ENCODE data around the gene CKLF.
"Not testable (repeated sequence)": the region's sequence is repeated elsewhere in the genome, so short reads cannot be mapped to it uniquely, and the experiment has no call there.

The CKLF gene, protein sequence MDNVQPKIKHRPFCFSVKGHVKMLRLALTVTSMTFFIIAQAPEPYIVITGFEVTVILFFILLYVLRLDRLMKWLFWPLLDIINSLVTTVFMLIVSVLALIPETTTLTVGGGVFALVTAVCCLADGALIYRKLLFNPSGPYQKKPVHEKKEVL

GRCh38 chr16:66552286-66553177 lies at the start of gene CKLF:
TSS of gene CKLF (plus strand) at chr16:66552576. CDS start at chr16:66552716, 140 bp downstream.
- peak; percentile 35 for DNase-seq

DNA sequence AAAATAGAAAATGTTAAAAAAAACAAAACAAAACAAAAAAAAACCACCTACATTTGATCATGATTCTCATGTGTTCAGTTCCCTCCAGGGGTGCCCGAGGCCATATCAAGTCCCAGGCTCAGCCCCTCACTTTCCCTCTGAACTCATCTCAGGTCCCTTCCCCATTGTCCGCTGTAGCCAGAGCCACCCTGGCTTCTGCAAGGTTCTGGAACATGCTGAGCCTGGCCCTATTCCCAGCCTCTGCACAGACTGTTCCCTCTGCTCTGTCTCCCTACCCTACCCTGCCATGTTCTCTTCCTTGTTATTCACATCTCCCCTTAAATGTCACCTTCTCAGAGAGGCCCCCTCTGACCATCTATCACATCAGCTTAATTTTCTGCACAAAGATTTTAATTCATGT lies 49.3 kb upstream of the CKLF start:
- no peak for DNase-seq

DNA sequence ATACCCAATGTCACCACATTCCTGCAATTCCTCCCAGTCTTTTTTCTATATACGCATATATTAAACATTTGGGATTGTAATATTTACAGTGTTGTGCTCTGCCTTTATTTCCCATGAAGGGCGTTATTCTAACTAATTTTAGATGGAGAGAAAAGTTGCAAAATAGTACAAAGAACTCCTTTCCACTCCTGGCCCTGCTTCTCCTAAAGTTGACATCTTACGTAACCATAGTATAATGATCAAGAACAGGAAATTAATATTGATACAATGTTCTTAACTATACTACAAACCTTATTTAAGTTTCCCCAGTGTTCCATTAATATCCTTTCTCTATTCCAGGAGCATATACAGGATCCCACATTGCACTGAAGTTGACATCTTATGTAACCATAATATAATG lies 48.8 kb upstream of the CKLF start:
- no peak for DNase-seq

DNA sequence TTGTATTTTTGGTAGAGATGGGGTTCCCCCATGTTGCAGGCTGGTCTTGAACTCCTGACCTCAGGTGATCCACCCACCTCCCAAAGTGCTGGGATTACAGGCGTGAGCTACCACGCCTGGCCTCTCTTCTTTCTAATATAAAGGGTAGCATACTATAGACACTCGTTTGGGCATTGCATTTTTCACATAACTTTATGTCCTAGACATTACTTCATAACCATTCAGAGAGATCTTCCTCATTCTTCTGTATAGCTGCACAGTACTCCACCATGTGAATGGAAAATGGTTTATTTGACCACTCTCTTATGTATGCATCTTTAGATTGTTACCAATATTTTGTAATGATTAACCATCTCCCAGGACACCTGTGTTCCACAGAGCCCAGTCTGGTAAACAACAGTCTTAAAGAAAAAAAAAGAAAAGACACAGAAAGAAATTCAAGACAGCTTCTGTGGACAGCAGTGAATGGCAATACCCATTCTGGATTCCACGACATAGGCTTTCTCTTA lies 44.6 kb upstream of the CKLF start:
- DNase-seq: no peak

GRCh38 chr16:66508248-66508913 lies 44.0 kb upstream of the CKLF start:
- no peak for DNase-seq

DNA sequence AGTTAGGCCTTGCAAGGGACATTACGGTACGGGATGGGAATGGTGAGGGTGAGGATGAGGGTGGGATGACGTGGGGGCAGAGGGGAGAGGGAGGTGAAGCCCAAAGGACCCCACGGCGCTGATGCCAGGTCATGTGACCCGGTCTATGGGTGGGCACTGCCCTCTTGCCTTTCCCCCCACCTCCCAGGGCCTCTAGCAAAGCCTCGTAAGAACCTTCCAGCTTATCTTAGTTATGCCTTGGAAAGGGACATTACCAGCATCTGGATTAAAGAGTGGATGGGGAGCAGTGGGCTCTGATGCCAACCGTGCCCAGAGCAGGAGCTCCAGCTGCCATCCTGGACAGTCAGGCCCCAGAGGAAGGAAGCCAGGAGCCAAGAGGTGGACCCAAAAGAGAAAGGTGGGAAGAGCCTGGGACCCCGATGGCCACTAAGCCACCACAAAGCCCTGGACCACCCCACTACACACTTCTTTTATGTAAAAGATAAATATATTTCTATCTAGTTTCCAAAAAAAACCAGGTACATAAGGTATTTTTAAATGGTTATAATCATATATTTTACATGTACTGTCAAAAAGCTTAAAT lies 43.4 kb upstream of the CKLF start:
- no peak for DNase-seq

- no peak for DNase-seq
Measured at GRCh38 chr16:66509576-66509975, 42.8 kb upstream of the CKLF start.

- DNase-seq: no peak
Measured at GRCh38 chr16:66510298-66510697, 42.1 kb upstream of the CKLF start.

DNA sequence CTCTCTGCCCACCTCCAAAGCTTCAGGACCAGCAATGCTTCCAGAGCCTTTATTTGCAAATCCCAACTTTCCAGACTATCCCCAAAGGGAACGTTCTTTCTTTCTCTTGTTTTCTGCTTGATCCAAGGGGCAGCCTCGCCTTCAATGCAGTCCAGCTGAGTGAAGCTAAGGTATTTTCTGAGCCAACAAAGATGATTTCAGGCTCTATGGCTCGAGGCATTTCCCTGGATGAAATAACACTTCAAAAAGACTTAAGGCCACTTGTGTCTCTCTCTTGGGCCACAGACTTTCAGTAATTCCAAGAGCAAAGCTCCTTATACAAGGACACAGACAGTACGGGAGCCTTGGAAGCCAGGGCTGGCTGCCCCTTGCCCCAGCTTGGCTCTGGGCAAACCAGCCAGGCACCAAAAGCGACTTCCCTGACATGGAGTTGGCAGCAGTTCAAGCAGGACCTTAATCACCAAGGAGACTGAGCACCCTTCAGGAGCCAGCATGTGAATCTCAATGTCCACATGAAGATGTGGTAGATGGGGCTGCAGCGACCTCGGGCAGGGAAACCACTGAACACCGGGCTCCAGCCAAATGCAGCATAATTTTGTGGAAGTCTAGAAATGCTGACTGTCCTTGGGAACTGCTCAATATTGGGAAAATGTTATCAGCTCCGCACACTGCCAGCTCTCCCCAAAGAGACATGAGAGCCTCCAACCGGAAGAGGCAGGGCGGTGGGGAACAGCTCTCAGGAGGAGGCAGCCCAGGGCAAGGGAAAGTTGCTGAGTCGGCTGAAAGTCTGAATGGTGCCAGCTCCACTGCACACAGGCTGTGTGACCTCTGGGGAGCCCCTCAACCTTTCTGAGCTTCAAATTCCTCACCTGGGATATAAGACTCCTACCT lies 41.4 kb upstream of the CKLF start:
- DNase-seq: no peak

GRCh38 chr16:66511602-66512271 lies 40.6 kb upstream of the CKLF start:
- no peak for DNase-seq

DNA sequence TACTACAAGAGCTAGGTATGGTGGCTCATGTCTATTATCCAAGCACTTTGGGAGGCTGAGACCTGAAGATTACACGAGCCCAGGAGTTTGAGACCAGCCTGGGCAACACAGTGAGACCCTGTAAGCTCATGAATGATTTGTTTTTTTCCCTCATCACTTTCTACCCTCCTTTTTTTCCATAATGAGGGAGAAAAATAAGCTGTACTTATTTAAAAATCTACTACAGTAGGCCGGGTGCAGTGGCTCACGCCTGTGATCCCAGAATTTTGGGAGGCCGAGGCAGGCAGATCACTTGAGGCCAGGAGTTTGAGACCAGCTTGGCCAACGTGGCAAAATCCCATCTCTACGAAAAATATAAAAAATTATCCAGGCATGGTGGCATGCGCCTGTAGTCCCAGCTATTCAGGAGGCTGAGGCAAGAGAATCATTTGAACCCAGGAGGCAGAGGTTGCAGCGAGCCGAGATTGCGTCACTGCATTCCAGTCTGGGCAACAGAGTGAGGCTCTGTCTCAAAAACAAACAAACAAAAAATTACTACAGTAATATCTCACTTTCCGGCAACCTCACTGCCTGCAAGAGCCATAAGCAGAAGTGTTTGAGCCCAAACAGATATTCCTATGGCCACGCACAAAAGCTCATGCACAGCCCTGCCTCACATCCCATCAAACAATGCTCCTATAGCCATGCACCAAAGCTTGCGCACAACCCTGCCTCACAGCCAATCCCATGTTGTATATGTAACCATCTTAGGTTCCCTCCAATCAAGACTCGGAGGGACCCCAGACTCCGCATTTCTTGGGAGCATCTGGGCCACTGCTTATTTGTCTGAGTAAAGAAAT lies 39.9 kb upstream of the CKLF start:
- DNase-seq: no peak

DNA sequence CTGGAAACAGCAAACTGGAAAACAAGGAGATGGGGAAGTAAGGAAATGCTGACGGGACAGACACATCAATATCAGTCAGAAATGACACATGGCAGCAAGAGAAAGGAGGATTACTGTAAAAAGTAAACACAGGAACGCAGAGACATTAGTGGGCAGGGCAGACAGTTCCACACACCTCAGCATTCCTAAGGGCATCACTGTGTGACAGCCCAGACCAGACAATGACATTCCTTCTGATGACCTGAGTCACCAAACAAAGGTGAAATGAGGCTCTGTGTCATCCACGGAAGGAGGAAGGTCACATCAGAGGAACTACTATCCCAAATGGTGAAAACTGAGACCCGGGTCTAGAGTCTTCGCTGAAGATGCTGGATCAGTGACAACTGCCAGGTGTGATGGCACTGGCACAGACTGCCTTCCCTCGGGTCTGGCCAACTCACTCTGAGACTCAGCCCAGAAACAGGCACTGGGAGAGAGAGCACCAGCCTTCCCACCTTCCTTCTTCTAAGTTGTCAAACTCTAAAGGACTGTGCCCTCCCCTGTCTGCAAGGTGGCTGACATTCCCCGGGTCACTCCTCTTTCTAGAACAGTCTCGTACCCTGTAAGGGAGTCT lies 39.2 kb upstream of the CKLF start:
- DNase-seq: no peak

DNA sequence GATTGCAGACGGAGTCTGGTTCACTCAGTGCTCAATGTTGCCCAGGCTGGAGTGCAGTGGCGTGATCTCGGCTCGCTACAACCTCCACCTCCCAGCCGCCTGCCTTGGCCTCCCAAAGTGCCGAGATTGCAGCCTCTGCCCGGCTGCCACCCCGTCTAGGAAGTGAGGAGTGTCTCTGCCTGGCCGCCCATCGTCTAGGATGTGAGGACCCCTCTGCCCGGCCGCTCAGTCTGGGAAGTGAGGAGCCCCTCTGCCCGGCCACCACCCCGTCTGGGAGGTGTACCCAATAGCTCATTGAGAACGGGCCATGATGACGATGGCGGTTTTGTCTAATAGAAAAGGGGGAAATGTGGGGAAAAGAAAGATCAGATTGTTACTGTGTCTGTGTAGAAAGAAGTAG lies 38.0 kb upstream of the CKLF start:
- not testable (repeated sequence) for DNase-seq

GRCh38 chr16:66514980-66515595 lies 37.3 kb upstream of the CKLF start:
- not testable (repeated sequence) for DNase-seq

DNA sequence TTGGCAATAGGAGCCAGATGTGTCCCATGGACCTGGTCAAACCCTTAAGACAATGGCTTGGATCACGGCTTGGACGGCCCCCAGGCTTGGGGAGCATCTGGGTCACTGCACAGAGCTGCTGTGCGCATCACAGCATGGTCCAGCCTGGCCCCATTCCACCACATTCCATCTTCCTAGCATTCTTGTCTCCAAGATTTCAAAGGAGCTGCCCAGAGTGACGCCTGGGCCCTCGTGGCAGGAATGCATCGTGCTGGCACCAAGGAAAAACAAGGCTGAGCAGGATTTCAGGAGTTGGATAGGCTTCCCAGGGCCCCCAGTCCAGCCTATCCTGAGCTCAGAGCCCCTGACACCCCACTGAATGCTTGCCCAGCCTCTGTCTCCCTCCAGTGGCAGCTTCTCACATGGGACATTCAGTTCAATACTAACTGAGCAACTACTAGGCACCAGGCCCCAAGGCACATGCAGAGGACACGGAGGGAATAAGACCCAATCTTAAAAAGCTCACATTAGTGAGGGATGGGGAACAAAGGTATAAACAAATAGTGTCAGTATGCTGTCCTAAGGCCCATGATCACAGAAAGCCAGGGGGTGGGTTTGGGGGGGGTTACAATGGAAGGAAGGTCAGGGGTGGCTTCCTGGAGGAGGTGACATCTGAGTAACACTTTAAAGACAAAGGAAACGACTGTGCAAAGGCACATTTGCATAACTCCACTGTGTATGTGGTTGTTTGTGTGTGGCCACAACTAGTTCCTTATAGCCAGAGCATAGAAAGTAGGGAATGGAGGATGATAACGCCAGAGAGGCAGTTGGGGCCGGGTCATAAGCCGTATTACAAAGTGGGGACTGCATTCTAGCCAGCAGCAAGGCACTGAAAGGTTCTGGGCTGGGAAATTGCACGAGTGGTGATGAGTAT lies 36.5 kb upstream of the CKLF start:
- DNase-seq: no peak

DNA sequence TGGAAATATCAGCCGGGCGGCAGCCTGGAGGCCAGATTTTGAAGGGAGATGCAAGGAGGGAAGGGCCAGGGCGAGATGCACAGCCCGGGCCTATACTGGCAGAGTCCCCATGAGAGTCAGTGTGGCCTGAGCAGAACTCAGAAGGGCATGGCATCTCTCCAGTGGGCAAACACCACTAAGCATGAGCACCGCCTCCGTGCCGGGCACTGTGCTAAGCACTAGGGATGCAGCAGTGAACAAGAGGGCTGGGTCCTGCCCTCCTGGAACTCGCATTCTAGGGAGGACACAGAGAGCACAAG lies 35.9 kb upstream of the CKLF start:
- DNase-seq: no peak

- no peak for DNase-seq
Measured at GRCh38 chr16:66516808-66517585, 35.4 kb upstream of the CKLF start.

All from NCI-H2081 treated with DMSO at 0.1 percent for 48 hours (cell line).